Measurements from ENCODE around the gene RLN3. TPM values are rescaled to one million over a fixed set of nuclear protein-coding genes. Genes with fewer than 3 reads are reported as not detected.

RLN3 gene
- total and polyA plus RNA-seq, 4 donors = not detected

GRCh38 chr19:14073261-14073924 lies 45.4 kb downstream of the RLN3 start:
- peak; percentile 74 for TF ChIP-seq CTCF (IDR thresholded peaks at IDR 0.05; ENCODE audit: low read depth, low read length, missing input control)
- no peak for TF ChIP-seq HNF4G (IDR thresholded peaks at IDR 0.05)
- Histone ChIP-seq H3K36me3 (ENCODE audit: control insufficient read depth in 4 of 4, insufficient read depth in 3 of 4, low read depth in 1 of 4, low read length in 3 of 4) (no peaks in the 10 kb centered on the region), H3K4me1 (ENCODE audit: control insufficient read depth in 4 of 4, insufficient read depth in 4 of 4, low read length in 3 of 4) (peaks cover 0 to 41% (median 24%) of the 10 kb centered on the region in 4 donors), H3K27ac (ENCODE audit: low read depth in 1 of 2, low read length in 2 of 2) (peak overlapping the region; percentile 69 to 93), H3K9me3 (ENCODE audit: control insufficient read depth in 4 of 4, low read length in 3 of 4) (no peaks in the 10 kb centered on the region), H3K27me3 (ENCODE audit: control insufficient read depth in 4 of 4, insufficient read depth in 4 of 4, low read length in 3 of 4) (no peaks in the 10 kb centered on the region), H3K4me3 (ENCODE audit: low read depth in 1 of 3, low read length in 3 of 3) (peak overlapping the region; percentile 66 to 80 (median 73)), H3K9ac (ENCODE audit: low read depth in 1 of 2, low read length in 2 of 2) (peak overlapping the region; percentile 35 to 53)
- peak; percentile 83 for DNase-seq (ENCODE audit: low spot score)
- under 1% methylated on average over 106 of the region's 106 CpGs for WGBS

- Histone ChIP-seq H3K27ac (ENCODE audit: low read depth in 1 of 2, low read length in 2 of 2) (peak overlapping the region; percentile 68 to 78), H3K27me3 (ENCODE audit: control insufficient read depth in 4 of 4, insufficient read depth in 4 of 4, low read length in 3 of 4) (no peaks in the 10 kb centered on the region), H3K4me3 (ENCODE audit: low read depth in 1 of 3, low read length in 3 of 3) (peak overlapping the region; percentile 47 to 77 (median 73)), H3K4me1 (ENCODE audit: control insufficient read depth in 4 of 4, insufficient read depth in 4 of 4, low read length in 3 of 4) (peaks cover 0 to 41% (median 24%) of the 10 kb centered on the region in 4 donors), H3K9ac (ENCODE audit: low read depth in 1 of 2, low read length in 2 of 2) (peak overlapping the region; percentile 35 to 53), H3K36me3 (ENCODE audit: control insufficient read depth in 4 of 4, insufficient read depth in 3 of 4, low read depth in 1 of 4, low read length in 3 of 4) (no peaks in the 10 kb centered on the region), H3K9me3 (ENCODE audit: control insufficient read depth in 4 of 4, low read length in 3 of 4) (no peaks in the 10 kb centered on the region)
- TF ChIP-seq NR2F2 (IDR thresholded peaks at IDR 0.05) = no peak
- TF ChIP-seq MAX (IDR thresholded peaks at IDR 0.05) = no peak
- TF ChIP-seq REST (IDR thresholded peaks at IDR 0.05) = no peak
- no peak for TF ChIP-seq JUND (IDR thresholded peaks at IDR 0.05)
- TF ChIP-seq TAF1 (conservative IDR thresholded peaks at IDR 0.05) = no peak
- no peak for TF ChIP-seq EGR1 (IDR thresholded peaks at IDR 0.05; ENCODE audit: low read depth in 2 of 2)
- no peak for TF ChIP-seq ZBTB33 (IDR thresholded peaks at IDR 0.05)
- no peak for TF ChIP-seq SP1 (IDR thresholded peaks at IDR 0.05)
- no peak for TF ChIP-seq GABPA (IDR thresholded peaks at IDR 0.05 in 1 of 2, conservative IDR thresholded peaks at IDR 0.05 in 1 of 2)
- TF ChIP-seq RXRA (IDR thresholded peaks at IDR 0.05) = no peak
- TF ChIP-seq CTCF (IDR thresholded peaks at IDR 0.05; ENCODE audit: low read depth, low read length, missing input control) = no peak
- no peak for TF ChIP-seq ATF3 (IDR thresholded peaks at IDR 0.05)
- no peak for TF ChIP-seq FOXA2 (IDR thresholded peaks at IDR 0.05)
- no peak for TF ChIP-seq RAD21 (IDR thresholded peaks at IDR 0.05)
- no peak for TF ChIP-seq FOXA1 (IDR thresholded peaks at IDR 0.05)
- TF ChIP-seq HNF4A (conservative IDR thresholded peaks at IDR 0.05) = no peak
- no peak for TF ChIP-seq HNF4G (IDR thresholded peaks at IDR 0.05)
- no peak for TF ChIP-seq YY1 (IDR thresholded peaks at IDR 0.05)
- 4% methylated on average over 44 of the region's 44 CpGs for WGBS
- no peak for DNase-seq (ENCODE audit: low spot score)
Measured at GRCh38 chr19:14073925-14074838, 46.2 kb downstream of the RLN3 start.

Measured in liver (tissue), 9 donors.